COR-L47 (cell line): ENCODE data around the gene CPNE2.
A peak's percentile ranks its signal among the peaks of the same experiment; 100 is the strongest.
"Not testable (repeated sequence)": the region's sequence is repeated elsewhere in the genome, so short reads cannot be mapped to it uniquely, and the experiment has no call there.

Experiments
- DNase-seq: peaks from one replicate; lab custom pipeline; 2025; lab: John Stamatoyannopoulos, UW

Gene CPNE2

GRCh38 chr16:57167953-57168352, 75.6 kb downstream of the CPNE2 start:
- peak; percentile 45 for DNase-seq

GRCh38 chr16:57169327-57169726, 76.9 kb downstream of the CPNE2 start:
- no peak for DNase-seq

- DNase-seq: no peak
These were observed 80.4 kb downstream of the CPNE2 start for GRCh38 chr16:57172721-57173290.

- DNase-seq: no peak
These were observed 83.5 kb downstream of the CPNE2 start for GRCh38 chr16:57175896-57176295.

- no peak for DNase-seq
These were observed 85.8 kb downstream of the CPNE2 start for GRCh38 chr16:57178196-57178595.

- DNase-seq: no peak
These were observed 86.4 kb downstream of the CPNE2 start for GRCh38 chr16:57178793-57179212.

GRCh38 chr16:57179215-57179828, 86.9 kb downstream of the CPNE2 start:
- DNase-seq: no peak

GRCh38 chr16:57184113-57184512, 91.7 kb downstream of the CPNE2 start:
- DNase-seq: no peak

- no peak for DNase-seq
These were observed 92.6 kb downstream of the CPNE2 start for GRCh38 chr16:57184887-57185445.

GRCh38 chr16:57185446-57185944, 93.1 kb downstream of the CPNE2 start:
- DNase-seq: peak; percentile 34

GRCh38 chr16:57185945-57186871, 93.8 kb downstream of the CPNE2 start, which contains the start of the genes PSME3IP1 and RSPRY1:
TSS of gene PSME3IP1 (minus strand) at chr16:57186039. CDS start at chr16:57173854, 12,185 bp downstream.
TSS of gene RSPRY1 (plus strand) at chr16:57186329. CDS start at chr16:57204659, 18,330 bp downstream.
- peak; percentile 99 for DNase-seq

GRCh38 chr16:57186872-57187854, 94.8 kb downstream of the CPNE2 start:
- no peak for DNase-seq

GRCh38 chr16:57187902-57188710, 95.7 kb downstream of the CPNE2 start:
- not testable (repeated sequence) for DNase-seq

GRCh38 chr16:57188711-57189002, 96.3 kb downstream of the CPNE2 start:
- DNase-seq: no peak

GRCh38 chr16:57189527-57189926, 97.1 kb downstream of the CPNE2 start:
- DNase-seq: not testable (repeated sequence)

GRCh38 chr16:57190136-57190535, 97.8 kb downstream of the CPNE2 start:
- no peak for DNase-seq

- no peak for DNase-seq
These were observed 98.7 kb downstream of the CPNE2 start for GRCh38 chr16:57191056-57191571.

GRCh38 chr16:57192146-57192545, 99.8 kb downstream of the CPNE2 start:
- DNase-seq: no peak

GRCh38 chr16:57192720-57193486, 100.5 kb downstream of the CPNE2 start:
- no peak for DNase-seq
